T1000 (cell line): ENCODE measurements around the gene PADI1.
"Not testable (repeated sequence)": the region's sequence is repeated elsewhere in the genome, so short reads cannot be mapped to it uniquely, and the experiment has no call there.

Experiments used
- DNase-seq: peaks from one replicate; lab custom pipeline; 2025; ENCODE audit warnings: mixed read lengths; lab: John Stamatoyannopoulos, UW

Gene PADI1

DNA sequence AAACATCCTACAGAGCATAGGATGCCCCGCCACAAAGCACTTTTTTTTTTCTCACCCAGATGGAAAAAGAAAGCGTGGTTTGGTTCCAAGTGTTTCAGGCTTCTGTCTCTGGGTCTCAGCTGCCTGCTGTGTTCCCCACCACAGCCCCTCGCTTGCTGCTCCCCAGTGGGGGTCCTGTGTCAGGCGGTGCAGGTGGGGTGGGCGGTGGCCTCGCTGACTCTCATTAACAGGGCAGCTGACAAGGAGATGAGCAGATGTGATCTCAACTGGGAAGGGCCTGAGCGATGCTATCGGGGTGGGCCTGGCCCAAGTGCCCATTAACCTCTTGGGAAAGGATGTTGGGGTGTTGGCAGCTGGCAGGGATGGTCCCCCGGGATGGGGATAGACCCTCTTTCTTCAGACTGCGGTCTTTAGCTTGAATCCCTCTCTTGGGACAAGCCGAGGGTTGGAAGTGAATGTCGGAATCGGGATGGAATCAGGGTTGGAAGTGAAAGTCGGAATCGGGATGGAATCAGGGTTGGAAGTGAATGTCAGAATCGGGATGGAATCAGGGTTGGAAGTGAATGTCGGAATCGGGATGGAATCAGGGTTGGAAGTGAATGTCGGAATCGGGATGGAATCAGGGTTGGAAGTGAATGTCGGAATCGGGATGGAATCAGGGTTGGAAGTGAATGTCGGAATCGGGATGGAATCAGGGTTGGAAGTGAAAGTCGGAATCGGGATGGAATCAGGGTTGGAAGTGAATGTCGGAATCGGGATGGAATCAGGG lies 36.3 kb downstream of the PADI1 start:
- DNase-seq: not testable (repeated sequence)

- DNase-seq: not testable (repeated sequence)
Observed at GRCh38 chr1:17241780-17242074, 36.8 kb downstream of the PADI1 start.

DNA sequence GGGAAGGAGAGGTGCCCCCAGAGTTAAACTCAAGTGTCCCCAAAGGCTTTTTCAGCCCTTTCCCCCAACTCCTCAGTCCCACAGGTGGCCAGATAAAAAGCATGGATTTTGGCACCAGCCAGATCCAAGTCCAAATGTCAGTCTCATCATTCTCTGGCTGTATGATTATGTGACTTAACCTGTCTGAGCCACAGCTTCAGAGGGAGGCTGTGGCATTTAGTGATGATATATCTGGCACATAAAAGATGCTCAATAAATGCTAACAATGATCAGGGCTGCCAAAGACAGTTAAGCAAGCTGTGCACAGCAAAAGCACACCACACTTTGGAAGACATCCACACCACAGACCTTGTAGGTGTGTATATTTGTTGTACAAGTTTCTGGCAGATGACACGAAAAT lies 38.3 kb downstream of the PADI1 start:
- DNase-seq: no peak

- DNase-seq: no peak
Observed at GRCh38 chr1:17244821-17245740, 40.2 kb downstream of the PADI1 start.

DNA sequence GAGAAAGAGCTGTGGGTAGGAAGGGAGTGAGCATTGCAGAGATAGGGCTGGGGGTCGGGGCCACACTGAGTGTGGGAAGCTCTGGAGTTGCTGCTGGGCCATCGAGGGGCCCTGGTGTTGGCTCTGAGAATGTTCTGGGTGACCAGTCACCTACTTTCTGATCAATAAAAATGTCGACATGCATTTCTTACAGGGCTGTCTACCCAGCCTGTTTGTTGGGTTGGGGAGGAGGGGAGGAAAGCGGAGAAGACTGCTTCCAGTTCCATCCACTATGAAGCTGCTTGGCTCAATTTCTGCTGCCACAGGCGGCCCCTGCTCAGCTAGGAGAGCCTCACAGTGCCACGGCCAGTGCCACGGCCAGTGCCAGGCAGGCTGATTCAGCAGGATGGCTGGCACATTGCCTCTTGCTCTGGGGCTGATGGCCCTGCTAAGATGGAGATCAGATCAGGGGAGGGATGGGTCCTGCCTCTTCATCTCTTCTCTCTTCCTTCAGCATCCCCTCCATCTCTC lies 40.9 kb downstream of the PADI1 start:
- no peak for DNase-seq

DNA sequence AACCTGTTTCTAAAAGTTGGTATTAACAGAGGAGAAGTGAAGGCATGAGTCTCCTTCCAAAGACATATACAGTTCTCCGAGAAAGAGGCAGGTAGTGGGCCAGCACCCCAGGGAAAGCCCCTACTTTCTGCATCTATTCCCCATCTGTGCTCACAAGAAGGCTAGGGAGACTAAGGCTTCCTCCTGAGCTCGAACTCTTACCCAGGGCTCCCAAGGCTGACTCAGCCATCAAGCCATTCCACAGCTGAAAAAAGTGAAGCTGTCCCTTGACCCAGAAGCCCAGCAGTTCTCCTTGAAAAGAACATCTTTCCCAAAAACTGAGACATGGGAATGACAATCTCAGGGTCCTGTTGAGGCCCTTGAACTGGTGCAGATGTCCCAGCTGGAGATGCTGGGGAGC lies 42.0 kb downstream of the PADI1 start:
- no peak for DNase-seq

DNA sequence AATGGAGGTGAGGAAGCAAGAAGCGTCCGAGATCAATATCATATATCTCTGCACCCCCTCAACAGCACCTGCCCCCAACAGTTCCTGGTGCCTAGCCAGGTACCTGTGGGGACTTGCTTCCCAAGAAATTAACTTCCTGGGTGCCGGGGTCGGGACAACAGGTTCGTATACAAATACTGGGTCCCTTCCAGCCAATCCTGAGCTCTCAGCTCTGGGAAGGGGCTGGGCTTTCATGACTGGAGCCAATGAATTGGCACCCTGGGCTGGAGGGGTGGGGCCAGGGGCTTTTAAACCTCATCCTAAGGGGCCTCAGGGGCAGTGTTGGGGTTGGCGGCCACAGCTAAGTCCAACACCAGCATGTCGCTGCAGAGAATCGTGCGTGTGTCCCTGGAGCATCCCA lies 43.9 kb downstream of the PADI1 start, which contains the start of gene PADI3:
Gene PADI3, plus strand, starts transcription at position 318 of the 400 bp plus-strand sequence. Its CDS starts 40 bp downstream, at position 358.
- no peak for DNase-seq

GRCh38 chr1:17250601-17251000 lies 45.7 kb downstream of the PADI1 start:
- DNase-seq: peak; percentile 11

DNA sequence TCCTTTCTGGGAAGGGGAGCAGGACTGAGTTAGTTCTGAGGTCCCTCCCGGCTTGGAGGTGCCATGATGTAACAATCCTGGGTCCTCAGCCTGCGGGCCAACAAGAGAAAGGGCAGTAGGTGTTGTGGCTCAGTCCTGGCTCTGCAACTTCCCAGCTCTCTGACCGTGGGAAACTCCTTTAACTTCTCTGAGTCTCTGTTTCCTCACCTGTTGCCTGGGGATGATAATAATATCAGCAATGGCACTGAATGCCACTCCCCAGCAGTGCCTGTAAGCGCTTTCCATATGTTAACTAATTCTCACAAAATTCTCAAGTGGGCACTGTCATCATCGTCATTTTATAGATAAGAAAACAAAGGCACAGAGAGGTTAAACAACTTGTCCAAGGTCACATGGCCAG lies 46.3 kb downstream of the PADI1 start:
- no peak for DNase-seq

DNA sequence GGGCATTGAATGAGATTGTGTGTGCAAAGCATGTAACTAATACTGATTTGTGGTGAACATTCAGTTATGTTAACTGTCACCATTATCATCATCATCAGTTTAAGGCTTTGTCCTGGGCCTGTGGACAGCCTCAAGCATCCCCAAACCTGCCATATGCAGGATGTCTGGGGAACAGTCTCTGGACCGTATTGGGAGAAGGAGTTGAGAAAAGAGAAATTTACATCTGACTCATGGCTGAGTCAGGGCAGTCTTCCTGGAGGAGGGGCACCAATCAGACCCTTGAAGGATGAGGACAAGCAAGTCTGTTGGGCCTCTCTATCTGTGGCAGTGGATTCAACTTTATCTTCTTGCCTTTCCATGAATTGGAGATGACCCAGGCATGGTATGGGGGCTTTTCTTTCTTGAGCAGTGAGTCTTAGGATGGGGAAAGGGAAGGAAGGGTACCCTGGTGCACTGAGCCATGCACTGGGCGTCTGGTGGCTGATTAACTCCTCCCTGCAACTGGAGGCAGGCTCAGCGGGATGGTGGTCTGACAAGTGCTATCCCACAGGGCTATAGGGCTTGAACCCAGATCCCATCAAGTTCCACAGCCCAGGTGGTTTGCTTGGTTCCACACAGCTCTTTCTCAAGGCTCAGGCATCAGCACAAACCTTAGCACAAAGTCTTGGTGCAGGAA lies 46.9 kb downstream of the PADI1 start:
- no peak for DNase-seq

- DNase-seq: no peak
Observed at GRCh38 chr1:17255336-17255735, 50.4 kb downstream of the PADI1 start.

- no peak for DNase-seq
Observed at GRCh38 chr1:17258116-17258757, 53.3 kb downstream of the PADI1 start.

- DNase-seq: no peak
Observed at GRCh38 chr1:17258758-17259130, 53.8 kb downstream of the PADI1 start.

- no peak for DNase-seq
Observed at GRCh38 chr1:17259233-17259873, 54.4 kb downstream of the PADI1 start.

- no peak for DNase-seq
Observed at GRCh38 chr1:17260264-17260663, 55.3 kb downstream of the PADI1 start.

DNA sequence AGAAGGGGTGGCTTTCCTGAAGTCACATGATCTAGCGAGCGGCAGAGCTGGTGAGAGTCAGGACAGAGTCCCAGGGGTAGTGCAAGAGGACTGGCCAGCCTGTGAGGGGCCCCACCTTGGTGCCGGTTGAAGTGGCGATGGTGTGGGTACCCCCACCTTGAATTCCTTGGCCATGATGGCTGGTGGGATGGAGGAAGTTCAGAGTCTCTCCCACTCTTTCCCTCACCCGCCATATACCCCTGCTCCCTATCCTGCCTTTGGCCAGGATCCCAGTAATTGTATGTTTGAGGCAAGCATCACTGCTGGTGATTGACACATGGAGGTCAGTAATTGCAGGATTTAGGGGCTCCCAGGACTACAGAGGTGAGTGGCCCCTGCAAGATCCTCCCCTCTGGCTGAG lies 55.8 kb downstream of the PADI1 start:
- DNase-seq: no peak

GRCh38 chr1:17263936-17264335 lies 59.0 kb downstream of the PADI1 start:
- DNase-seq: no peak

DNA sequence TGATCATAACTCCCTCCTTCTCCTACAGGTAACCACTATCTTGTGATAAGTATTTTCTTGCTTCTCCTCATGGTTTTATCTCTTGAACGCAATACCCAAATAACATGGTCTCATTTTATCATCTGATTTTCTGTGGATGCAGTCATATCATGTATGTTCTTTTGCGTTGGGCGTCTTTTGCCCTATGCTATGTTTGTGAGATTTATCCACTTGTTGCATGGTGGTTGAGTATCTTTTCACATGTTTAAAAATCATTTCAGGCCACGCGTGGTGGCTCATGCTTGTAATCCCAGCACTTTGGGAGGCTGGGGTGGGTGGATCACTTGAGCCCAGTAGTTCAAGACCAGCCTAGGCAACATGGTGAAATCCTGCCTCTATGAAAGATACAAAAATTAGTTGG lies 59.5 kb downstream of the PADI1 start:
- no peak for DNase-seq

GRCh38 chr1:17265162-17265561 lies 60.2 kb downstream of the PADI1 start:
- no peak for DNase-seq

- no peak for DNase-seq
Observed at GRCh38 chr1:17265950-17266349, 61.0 kb downstream of the PADI1 start.
